Neural cell (in vitro differentiated cells): ENCODE measurements around the gene FBXO24.

ENCODE experiments used
- CTCF ChIP-seq: fragments of 450-650 bp; IDR thresholded peaks from 2 replicates; pipeline ENCODE4 v1.5.1; 2014; ENCODE audit warnings: antibody characterized with exemption, mild to moderate bottlenecking, moderate library complexity; ENCODE audit not compliant: poor library complexity, severe bottlenecking
- EZH2 ChIP-seq: fragments of 200-600, 300-800 bp; shearing (Covaris generic), sonication (generic); IDR thresholded peaks from 2 replicates; pipeline ENCODE4 v1.6.1; 2014; ENCODE audit warnings: antibody characterized with exemption, low read length, borderline replicate concordance, mild to moderate bottlenecking; ENCODE audit not compliant: insufficient read depth, poor library complexity, severe bottlenecking
- POLR2AphosphoS5 ChIP-seq: IDR thresholded peaks from 2 replicates; pipeline ENCODE4 v1.6.1; 2012
- TAF1 ChIP-seq: IDR thresholded peaks from 2 replicates; pipeline ENCODE4 v1.6.1; 2012; ENCODE audit warnings: low read depth

GRCh38 chr7:100574362-100575205 is 11.5 kb upstream of the FBXO24 start:
- TF ChIP-seq CTCF: no peak
- TF ChIP-seq EZH2: no peak
- TF ChIP-seq POLR2AphosphoS5: no peak
- no peak for TF ChIP-seq TAF1
